GM19240 (cell line): ENCODE results near the gene POLD2.

Source experiments
- DNase-seq: peaks from one replicate; pipeline ENCODE4 v3.0.0; 2011; ENCODE audit warnings: low spot score; ENCODE audit not compliant: insufficient read length

The POLD2 gene

DNA sequence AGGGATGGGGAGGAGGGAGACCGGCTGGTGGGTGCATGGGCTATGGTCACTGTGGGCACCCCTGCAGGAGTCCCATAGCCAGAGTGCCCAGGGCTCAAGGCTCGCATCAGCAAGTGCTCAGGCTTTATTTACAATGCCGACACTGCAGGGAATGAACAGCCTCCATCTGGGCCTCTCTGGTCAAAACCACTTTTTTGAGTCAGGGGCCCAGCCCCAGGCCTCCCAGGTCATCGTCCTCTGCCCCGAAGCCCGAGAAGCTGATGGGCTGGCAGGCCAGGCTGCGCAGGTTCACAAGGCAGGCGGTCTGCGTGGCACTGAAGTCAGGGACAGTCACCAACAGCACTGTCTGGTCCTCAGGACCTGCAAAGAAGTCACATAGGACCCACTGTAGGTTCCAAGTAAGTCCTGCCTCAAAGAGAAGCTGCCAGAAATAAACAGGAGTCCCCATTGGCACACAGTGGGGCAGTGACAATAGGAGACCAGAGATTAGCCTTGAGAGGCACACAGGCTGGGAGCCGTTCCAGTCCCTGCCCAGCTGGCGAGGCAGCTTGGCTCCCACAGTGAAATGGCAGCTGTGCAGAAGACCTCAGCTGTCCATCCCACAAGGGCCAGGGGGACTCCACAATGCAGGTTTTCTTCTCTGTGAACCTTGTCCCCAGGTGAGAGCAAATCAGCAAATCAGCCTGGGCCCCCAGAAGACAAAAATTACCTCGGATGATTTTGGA is 8.6 kb downstream of the POLD2 start:
- no peak for DNase-seq

DNA sequence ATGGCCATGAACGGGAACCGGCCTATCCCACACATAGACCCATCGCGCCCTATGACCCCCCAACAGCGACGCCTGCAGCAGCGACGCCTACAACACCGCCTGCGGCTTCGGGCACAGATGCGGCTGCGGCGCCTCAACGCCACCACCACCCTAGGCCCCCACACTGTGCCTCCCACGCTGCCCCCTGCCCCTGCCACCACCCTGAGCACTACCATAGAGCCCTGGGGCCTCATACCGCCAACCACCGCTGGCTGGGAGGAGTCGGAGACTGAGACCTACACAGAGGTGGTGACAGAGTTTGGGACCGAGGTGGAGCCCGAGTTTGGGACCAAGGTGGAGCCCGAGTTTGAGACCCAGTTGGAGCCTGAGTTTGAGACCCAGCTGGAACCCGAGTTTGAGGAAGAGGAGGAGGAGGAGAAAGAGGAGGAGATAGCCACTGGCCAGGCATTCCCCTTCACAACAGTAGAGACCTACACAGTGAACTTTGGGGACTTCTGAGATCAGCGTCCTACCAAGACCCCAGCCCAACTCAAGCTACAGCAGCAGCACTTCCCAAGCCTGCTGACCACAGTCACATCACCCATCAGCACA is 9.5 kb downstream of the POLD2 start:
- no peak for DNase-seq

DNA sequence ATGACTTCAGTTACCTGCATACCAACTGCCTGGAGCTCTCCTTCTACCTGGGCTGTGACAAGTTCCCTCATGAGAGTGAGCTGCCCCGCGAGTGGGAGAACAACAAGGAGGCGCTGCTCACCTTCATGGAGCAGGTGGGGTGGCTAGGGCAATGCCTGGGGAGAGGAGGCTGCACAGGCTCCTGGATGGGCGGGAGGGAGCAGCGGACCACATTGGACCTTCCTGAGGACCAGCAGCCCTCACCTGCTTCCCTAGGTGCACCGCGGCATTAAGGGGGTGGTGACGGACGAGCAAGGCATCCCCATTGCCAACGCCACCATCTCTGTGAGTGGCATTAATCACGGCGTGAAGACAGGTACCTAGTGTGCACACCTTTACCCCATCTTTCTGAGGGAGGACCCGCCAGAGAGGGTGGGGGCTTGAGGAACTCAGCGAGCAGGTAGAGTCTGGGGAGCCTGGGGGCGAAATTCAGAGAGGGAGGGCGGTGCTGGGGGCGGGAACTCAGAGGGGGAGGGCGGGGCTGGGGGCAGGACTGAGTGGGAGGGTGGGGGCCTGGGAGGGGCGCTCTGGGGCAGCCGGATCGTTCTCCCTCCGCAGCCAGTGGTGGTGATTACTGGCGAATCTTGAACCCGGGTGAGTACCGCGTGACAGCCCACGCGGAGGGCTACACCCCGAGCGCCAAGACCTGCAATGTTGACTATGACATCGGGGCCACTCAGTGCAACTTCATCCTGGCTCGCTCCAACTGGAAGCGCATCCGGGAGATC is 10.2 kb downstream of the POLD2 start:
- DNase-seq = no peak

DNA sequence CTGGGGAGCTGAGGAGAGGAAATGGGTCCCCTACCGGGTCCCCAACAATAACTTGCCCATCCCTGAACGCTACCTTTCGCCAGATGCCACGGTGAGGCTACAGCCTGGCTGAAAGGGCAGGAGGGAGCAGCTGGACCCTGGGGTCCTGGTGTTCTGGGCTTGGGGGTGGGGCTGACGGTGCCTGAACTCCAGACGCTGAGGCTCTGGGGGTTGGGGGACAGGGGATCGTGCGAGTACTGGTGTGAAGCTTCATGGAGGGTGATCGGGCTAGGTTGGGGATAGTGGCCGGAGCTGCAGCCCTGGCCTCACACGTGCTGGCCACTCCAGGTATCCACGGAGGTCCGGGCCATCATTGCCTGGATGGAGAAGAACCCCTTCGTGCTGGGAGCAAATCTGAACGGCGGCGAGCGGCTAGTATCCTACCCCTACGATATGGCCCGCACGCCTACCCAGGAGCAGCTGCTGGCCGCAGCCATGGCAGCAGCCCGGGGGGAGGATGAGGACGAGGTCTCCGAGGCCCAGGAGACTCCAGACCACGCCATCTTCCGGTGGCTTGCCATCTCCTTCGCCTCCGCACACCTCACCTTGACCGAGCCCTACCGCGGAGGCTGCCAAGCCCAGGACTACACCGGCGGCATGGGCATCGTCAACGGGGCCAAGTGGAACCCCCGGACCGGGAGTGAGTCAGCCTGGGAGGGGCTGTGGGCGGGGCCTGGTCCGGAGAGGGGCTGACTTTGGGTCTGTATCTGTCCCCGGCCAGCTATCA is 10.9 kb downstream of the POLD2 start:
- DNase-seq = no peak

DNA sequence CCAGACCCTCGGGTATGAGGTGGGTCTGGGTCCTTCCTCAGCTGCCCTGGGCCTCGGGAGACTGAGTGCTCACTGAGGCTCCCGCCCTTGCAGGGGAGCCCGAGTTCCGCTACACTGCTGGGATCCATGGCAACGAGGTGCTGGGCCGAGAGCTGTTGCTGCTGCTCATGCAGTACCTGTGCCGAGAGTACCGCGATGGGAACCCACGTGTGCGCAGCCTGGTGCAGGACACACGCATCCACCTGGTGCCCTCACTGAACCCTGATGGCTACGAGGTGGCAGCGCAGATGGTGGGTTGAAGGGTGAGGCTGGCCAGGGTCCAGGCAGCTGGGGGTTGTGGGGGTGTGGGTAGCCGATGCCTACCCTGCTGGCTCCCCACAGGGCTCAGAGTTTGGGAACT is 11.6 kb downstream of the POLD2 start:
- no peak for DNase-seq

DNA sequence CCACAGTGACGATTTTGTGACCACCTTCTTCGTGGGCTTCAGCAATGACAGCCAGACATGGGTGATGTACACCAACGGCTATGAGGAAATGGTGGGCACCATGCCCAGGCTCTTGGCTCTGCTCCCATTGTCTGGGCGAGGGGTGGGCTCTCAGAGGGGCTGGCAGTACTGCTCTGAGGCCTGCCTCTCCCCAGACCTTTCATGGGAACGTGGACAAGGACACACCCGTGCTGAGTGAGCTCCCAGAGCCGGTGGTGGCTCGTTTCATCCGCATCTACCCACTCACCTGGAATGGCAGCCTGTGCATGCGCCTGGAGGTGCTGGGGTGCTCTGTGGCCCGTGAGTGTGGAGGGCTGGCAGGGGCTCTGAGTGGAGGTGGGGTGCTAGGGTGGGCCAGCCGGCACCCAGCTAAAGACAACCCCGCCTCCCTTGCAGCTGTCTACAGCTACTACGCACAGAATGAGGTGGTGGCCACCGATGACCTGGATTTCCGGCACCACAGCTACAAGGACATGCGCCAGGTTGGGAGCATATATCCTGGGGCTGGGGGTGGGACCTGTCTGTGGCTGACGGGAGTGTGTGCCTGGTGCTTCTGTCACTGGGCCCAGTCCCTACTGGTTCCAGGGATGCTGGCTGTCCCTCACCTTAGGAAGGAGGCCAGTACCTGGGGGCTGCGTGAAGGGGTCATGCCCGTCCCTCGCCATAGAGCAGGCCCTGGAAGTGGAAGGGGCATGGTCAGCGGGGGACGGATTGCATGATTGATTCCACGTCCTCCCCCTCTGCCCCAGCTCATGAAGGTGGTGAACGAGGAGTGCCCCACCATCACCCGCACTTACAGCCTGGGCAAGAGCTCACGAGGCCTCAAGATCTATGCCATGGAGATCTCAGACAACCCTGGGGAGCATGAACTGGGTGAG is 12.4 kb downstream of the POLD2 start:
- DNase-seq = no peak

DNA sequence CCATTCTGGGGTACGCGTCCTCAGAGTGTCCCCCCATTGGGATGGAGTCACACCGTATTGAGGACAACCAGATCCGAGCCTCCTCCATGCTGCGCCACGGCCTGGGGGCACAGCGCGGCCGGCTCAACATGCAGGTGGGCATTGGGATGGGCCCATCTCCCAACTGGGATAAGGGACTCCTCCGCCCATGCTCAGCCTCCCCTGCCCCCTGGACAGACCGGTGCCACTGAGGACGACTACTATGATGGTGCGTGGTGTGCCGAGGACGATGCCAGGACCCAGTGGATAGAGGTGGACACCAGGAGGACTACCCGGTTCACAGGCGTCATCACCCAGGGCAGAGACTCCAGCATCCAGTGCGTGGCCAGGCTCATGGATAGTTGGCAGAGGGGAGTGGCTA is 13.4 kb downstream of the POLD2 start:
- no peak for DNase-seq

DNA sequence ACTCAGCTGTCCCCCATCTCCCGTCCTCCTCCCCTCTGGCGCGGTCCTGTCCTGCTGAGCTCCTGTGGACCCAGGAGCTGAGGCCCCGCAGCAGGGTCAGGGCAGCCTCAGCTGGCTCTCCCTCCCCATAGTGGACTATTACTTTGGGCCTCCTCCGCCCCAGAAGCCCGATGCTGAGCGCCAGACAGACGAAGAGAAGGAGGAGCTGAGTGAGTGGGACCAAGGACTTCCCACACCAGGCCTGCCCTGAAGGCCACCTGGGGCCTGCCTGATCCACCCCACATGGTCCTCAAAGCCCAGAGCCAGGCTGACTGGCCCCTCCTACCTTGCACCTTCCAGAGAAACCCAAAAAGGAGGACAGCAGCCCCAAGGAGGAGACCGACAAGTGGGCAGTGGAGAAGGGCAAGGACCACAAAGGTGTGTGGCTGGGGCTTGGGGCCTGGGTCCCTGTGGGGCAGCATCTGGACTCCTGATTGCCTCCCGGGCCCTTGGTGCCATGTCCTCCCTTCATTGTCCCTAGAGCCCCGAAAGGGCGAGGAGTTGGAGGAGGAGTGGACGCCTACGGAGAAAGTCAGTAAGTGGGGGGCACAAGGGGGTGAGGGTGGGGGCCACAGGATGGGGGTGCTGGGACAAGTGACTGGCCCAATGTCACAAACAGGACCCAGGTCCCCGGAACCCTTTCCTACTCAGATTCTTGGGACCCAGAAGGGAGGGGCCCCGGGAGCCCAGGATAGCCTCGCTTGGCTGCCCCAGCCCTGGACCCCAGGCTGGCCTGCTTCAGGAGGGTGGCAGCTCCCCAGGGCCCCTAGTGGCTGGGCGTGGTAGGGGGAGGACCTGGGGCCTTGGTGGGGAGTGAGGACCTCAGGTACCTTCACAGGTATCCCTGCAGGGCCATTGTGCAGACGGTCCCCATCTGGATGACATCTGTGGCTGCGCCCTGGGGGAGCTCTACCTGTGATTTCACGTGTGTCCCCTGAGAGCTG is 14.3 kb downstream of the POLD2 start:
- no peak for DNase-seq

DNA sequence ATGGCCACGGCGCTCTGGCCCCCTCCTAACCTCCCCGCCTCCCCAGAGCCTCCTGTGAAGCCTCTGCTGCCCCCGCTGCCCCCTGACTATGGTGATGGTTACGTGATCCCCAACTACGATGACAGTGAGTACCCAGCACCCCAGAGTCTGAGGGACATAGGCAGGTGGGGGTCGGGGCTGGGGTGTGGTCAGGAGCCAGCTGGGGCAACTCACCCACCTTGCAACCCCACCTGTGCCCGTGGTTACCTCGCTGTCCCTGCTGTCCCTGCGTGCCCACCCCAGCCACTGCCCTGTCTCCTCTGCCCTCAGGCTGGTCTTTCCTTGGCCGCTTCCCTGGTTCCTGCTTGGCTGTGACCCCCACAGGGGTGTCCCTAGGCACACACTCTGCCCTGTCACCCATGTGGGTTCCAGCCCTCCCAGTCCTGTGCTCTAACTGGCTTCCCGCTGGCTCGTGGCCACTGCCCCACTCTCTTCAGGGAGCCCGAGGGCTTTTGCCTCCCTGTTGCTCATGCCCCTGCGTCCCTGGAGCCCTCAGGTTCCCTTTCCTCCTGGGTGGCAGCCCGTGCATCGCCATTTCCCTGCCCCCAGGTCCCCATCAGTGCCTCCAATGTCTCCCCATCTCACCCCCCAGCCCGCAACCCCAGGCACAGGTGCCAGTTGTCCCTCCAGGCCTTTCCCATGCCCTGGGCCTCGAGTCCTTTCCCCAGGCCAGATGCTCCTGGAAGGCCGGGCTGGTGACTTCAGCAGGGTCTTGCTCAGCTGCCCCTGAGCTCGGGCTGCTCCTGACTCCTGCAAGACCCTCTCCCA is 15.2 kb downstream of the POLD2 start:
- DNase-seq = no peak

DNA sequence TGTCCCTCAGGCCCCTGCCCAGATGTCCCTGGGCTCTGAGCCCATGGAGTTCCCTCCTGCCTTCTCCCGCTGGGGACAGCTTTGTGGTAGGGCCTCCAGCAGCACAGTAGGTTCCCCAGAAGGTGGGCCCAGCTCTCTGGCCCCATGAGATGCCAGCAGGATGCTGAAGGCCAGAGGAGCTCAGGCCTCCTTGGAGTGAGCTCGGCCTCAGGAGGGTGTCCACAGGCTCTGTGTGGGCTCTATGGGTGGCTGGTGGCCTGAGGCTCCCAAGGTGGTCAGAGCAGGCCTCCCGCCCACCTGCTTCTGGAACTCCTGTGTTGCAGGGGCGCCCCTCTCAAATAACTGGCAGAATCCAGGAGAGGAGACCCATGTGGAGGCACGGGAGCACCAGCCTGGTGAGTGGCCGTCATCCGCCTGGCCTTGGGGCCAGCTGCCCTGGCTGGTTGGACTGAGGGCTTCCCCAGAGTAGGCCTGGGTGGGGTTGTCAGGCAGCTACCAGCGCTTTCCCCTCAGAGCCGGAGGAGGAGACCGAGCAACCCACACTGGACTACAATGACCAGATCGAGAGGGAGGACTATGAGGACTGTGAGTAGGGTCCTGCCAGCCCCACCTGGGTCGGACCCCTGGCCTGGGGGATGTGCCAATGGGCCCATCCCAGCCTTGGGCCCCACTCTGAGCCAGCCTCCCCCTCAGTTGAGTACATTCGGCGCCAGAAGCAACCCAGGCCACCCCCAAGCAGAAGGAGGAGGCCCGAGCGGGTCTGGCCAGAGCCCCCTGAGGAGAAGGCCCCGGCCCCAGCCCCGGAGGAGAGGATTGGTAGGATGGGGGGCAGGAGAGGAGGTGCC is 16.0 kb downstream of the POLD2 start:
- DNase-seq = no peak

DNA sequence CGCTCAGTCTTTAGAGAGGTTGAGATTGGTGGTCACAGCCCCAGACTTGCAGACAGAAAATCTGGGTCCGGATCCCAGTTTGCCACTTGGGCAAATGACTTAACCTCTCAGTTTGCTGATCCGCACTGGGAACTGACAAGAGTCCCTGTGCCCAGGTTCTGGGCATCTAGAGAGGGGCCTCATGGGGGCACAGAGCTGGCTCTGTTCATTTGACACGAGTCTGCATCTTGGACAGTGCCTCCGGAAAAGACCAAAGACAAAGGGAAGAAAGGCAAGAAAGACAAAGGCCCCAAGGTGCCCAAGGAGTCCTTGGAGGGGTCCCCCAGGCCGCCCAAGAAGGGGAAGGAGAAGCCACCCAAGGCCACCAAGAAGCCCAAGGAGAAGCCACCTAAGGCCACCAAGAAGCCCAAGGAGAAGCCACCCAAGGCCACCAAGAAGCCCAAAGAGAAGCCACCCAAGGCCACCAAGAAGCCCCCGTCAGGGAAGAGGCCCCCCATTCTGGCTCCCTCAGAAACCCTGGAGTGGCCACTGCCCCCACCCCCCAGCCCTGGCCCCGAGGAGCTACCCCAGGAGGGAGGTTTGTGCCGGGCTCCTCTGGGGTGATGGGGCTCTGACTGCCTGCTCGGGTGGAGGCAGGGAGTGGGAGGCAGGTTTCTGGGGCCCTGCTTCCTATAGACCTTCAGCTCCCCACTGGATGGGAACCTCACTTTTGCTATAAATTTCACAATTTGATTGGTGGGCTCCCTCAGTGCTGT is 16.9 kb downstream of the POLD2 start:
- DNase-seq = no peak

DNA sequence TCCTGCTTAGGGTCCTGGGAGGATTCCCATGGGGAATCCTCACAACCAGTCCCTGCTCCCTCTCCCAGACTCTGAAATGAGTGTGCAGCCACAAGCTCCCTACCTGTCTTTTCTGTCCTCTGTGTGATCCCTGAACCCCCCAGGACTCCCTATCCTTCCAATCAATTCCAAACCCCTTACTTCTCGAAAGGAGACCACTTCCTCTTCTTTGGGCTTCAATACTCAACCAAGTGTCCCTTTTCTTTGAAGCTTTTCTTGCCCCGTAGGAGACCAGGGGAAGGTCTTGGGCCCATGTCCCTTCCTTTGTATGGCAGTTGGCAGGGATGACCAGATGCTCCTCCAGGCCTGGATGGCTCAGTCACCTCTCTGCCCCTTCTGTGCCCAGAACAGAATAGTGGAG is 17.5 kb downstream of the POLD2 start:
- DNase-seq = no peak

DNA sequence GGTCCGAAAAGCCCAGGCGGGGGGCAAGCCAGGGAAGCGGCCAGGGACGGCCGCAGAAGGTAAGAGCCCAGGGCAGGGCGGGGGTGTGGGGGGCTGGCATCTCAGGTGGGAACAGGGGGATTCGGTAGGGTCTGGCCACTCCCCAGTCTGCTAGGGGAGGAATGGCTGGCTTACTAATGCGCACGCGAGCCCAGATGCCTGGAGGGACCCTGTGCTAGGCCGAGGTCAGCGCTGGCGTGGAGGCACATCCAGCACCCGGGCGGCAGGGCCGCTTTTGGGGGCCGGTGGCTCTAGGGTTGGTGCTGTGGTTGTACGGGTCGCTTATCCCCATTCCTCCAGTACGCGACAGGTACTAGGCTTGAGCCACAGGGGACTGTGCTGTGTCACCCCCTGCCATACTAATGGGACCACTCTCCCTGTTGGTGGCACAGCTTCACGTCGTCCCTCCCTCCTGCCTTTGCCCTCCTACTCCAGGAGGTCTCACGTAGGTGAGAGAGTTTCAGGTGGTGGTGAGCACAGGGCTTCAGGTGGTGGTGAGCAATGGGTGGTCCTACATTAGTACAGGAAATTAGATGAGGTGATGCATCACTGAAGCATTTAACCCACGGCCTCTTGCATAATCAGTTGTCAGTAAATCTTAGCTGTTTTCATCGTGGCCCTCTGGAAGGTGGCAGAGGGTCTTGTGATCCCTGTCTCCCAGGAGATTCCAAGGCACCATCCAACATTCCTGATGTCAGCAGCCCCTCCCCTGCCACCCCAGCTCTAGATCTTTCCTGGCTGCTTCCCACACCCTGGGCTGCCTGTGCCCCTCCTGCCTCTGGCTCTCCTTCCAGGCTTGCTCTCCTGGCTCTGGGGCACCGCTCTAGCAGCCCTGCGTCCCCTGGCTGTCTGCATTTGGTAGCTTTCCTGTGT is 18.2 kb downstream of the POLD2 start:
- no peak for DNase-seq

DNA sequence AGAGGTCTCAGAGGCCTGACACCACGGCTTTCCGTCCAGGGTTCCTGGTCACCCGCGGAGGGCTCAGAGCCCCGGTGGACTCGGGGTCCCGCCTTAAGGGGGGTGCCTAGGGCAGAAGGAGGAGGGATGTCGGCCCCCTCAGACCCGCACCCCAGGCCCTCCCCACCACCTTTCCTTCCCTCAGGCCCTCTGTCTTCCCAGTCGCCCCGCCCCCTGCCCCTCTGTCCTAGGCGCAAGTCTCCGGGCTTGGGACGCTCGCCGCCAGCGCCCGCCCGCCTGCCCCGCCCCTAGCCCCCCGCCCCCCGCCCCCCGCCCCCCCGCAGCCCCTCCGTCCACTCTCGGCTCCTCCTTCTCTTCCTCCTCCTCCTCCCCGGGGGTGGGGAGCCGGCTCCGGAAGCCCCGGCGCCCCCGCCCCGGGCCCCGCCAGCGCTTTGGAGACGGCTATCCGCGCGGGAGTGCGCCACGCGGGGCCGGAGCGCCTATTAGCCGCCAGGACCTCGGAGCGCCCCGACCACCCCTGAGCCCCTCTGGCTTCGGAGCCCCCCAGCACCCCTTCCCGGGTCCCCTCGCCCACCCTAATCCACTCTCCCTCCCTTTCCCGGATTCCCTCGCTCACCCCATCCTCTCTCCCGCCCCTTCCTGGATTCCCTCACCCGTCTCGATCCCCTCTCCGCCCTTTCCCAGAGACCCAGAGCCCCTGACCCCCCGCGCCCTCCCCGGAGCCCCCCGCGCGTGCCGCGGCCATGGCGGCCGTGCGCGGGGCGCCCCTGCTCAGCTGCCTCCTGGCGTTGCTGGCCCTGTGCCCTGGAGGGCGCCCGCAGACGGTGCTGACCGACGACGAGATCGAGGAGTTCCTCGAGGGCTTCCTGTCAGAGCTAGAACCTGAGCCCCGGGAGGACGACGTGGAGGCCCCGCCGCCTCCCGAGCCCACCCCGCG is 19.2 kb downstream of the POLD2 start, which contains the start of gene AEBP1:
TSS of gene AEBP1 (plus strand) at position 423 of the 937 bp plus-strand sequence. CDS start at position 744, 321 bp downstream.
- no peak for DNase-seq

DNA sequence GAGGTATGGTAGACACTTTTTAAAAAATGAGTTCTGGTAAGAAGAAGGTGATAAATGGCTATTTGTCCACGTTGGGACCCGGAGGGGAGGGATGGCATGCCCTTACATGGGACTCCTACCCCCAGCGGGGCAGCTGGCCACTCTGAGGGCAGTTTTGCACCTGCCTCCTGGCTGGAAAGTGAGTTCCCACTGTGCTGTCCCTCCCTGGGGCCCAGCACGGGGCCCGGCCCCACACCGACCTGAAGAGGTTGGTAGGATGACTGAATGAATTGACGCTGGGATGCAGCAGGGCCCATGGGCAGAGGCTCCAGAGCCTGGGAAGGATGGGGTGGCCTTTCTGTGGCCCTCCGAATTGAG is 19.8 kb downstream of the POLD2 start:
- DNase-seq = no peak
